ENCODE data around the gene FBXL17. TPM values are rescaled to one million over a fixed set of nuclear protein-coding genes. Genes with fewer than 3 reads are reported as not detected.

FBXL17 gene
- total RNA-seq, 1 experiment from 2014 or later: 8.8 TPM

DNA sequence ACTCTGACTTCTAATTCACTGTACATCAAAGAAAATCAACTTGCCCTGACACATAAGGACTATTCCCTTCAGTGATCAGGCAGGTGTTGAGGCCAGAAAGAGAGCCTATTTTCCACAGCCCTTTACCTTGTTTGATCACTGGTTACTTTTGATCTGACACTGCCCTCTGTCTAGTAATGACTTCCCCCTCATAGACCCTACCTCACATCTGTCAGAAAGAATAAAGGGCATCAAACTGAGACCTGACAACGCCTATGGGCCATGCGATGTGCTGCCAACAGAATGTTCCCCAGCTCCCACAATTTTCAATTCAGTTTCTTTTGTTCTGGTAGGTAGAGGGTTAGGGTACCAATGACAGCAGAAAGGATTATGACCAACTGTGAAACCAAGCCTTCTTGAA, 47.7 kb downstream of the FBXL17 start:
- H4K20me1 ChIP-seq (ENCODE audit: low read length): no peaks in the 10 kb centered on the region
- H3K27me3 ChIP-seq (ENCODE audit: low read length): no peaks in the 10 kb centered on the region
- no peak overlapping the region for H3K4me3 ChIP-seq (ENCODE audit: low read length)
- POLR2A ChIA-PET (ENCODE audit: unreplicated experiment): no interaction called here
- H3K4me2 ChIP-seq (ENCODE audit: low read length): no peak overlapping the region
- H3K4me1 ChIP-seq (ENCODE audit: insufficient read depth, low read length): peaks cover 6% of the 10 kb centered on the region; the same call in 1 of the 2 replicates
- no peaks in the 10 kb centered on the region for H3K9me3 ChIP-seq (ENCODE audit: low read length)
- no peak overlapping the region for H3K27ac ChIP-seq (ENCODE audit: low read length)
- ATAC-seq: no peak
- no peaks in the 10 kb centered on the region for H3K36me3 ChIP-seq (ENCODE audit: low read depth, low read length)
- no peaks in the 10 kb centered on the region for H3K9me2 ChIP-seq (replicated peaks; ENCODE audit: low read length)
- H3K79me2 ChIP-seq (ENCODE audit: low read length): no peaks in the 10 kb centered on the region
- TSS peak; percentile 27 for BruUV-seq (replicated peaks)
- no peak overlapping the region for H2AFZ ChIP-seq (ENCODE audit: low read length)
- no peak for TF ChIP-seq EZH2phosphoT487 (IDR thresholded peaks at IDR 0.05; ENCODE audit: borderline replicate concordance, low read length)
- CTCF ChIA-PET: no interaction called here
- DNase-seq: no peak
- H3K9ac ChIP-seq (ENCODE audit: low read length): no peak overlapping the region
- intact Hi-C loops (cut with micrococcal nuclease): loop anchor here (2.0 kb wide), 1 partner anchor 17 kb away; no protein-coding TSS in a partner anchor
- H3F3A ChIP-seq (ENCODE audit: low read length, unreplicated experiment): no peaks in the 10 kb centered on the region

DNA sequence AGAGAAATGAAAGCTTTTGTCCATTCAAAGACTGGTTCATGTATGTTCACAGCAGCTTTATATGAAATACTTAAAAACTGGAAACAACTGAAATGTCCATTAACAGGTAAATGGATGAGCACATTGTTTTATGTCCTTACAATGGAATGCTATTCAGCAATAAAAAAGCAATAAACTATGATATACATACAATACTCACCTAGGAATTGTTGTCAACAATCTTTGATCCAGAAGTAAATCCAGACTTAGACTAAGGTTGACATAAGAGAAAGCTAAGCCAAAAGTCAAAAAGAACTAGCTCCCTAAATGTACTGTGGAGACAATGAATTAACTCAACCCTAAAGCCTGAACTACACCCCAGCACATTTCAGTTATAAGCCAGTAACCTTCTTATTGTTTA, 54.9 kb downstream of the FBXL17 start:
- Histone ChIP-seq H3K9ac (ENCODE audit: low read length) (no peak overlapping the region), H3K4me2 (ENCODE audit: low read length) (no peak overlapping the region), H3F3A (ENCODE audit: low read length, unreplicated experiment) (no peaks in the 10 kb centered on the region), H3K36me3 (ENCODE audit: low read depth, low read length) (no peaks in the 10 kb centered on the region), H3K27ac (ENCODE audit: low read length) (no peak overlapping the region), H3K79me2 (ENCODE audit: low read length) (no peaks in the 10 kb centered on the region), H2AFZ (ENCODE audit: low read length) (no peak overlapping the region), H3K9me2 (replicated peaks; ENCODE audit: low read length) (no peaks in the 10 kb centered on the region), H3K4me3 (ENCODE audit: low read length) (no peak overlapping the region), H3K9me3 (ENCODE audit: low read length) (no peaks in the 10 kb centered on the region), H4K20me1 (ENCODE audit: low read length) (no peaks in the 10 kb centered on the region), H3K4me1 (ENCODE audit: insufficient read depth, low read length) (no peaks in the 10 kb centered on the region), H3K27me3 (ENCODE audit: low read length) (no peaks in the 10 kb centered on the region)
- ATAC-seq (no peak), DNase-seq (no peak)
- no TSS peak for BruUV-seq (replicated peaks)
- intact Hi-C loops (cut with micrococcal nuclease): no loop called here
- TF ChIP-seq, protein P1, sequence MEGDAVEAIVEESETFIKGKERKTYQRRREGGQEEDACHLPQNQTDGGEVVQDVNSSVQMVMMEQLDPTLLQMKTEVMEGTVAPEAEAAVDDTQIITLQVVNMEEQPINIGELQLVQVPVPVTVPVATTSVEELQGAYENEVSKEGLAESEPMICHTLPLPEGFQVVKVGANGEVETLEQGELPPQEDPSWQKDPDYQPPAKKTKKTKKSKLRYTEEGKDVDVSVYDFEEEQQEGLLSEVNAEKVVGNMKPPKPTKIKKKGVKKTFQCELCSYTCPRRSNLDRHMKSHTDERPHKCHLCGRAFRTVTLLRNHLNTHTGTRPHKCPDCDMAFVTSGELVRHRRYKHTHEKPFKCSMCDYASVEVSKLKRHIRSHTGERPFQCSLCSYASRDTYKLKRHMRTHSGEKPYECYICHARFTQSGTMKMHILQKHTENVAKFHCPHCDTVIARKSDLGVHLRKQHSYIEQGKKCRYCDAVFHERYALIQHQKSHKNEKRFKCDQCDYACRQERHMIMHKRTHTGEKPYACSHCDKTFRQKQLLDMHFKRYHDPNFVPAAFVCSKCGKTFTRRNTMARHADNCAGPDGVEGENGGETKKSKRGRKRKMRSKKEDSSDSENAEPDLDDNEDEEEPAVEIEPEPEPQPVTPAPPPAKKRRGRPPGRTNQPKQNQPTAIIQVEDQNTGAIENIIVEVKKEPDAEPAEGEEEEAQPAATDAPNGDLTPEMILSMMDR (conservative IDR thresholded peaks at IDR 0.05; ENCODE audit: low read depth, low read length): no peak
- TF ChIP-seq EZH2 (IDR thresholded peaks at IDR 0.05; ENCODE audit: low read length, unreplicated experiment) (no peak), EZH2phosphoT487 (IDR thresholded peaks at IDR 0.05; ENCODE audit: borderline replicate concordance, low read length) (no peak)
- POLR2A ChIA-PET (ENCODE audit: unreplicated experiment): no interaction called here
- CTCF ChIA-PET: no interaction called here

DNA sequence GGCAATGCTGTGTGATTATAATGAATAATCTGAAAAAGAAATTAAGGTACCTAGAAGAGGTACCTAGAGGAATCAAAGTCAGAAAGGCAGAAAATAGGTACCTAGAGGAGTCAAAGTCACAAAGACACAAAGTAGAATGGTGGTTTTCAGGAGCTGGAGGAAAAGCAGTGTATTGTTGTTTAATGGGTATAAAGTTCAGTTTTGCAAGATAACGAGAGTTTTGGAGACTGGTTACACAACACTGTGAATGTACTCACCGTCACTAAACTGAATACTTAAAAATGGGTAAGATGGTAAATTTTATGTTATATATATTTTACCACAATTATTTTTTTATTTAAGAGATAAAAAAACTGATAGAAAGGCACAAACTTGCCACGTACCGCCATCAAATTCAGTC, 57.0 kb downstream of the FBXL17 start:
- H3K36me3 ChIP-seq (ENCODE audit: low read depth, low read length): no peaks in the 10 kb centered on the region
- H3K27me3 ChIP-seq (ENCODE audit: low read length): no peaks in the 10 kb centered on the region
- no peak overlapping the region for H3K27ac ChIP-seq (ENCODE audit: low read length)
- DNase-seq (no peak), ATAC-seq (no peak)
- H3K4me2 ChIP-seq (ENCODE audit: low read length): no peak overlapping the region
- no peaks in the 10 kb centered on the region for H3K79me2 ChIP-seq (ENCODE audit: low read length)
- POLR2A ChIA-PET (ENCODE audit: unreplicated experiment): no interaction called here
- no TSS peak for BruUV-seq (replicated peaks)
- no peaks in the 10 kb centered on the region for H3K9me2 ChIP-seq (replicated peaks; ENCODE audit: low read length)
- no peak overlapping the region for H2AFZ ChIP-seq (ENCODE audit: low read length)
- no peaks in the 10 kb centered on the region for H3K4me1 ChIP-seq (ENCODE audit: insufficient read depth, low read length)
- TF ChIP-seq EZH2phosphoT487 (IDR thresholded peaks at IDR 0.05; ENCODE audit: borderline replicate concordance, low read length) (no peak), EZH2 (IDR thresholded peaks at IDR 0.05; ENCODE audit: low read length, unreplicated experiment) (no peak)
- TF ChIP-seq, protein P1 (conservative IDR thresholded peaks at IDR 0.05; ENCODE audit: low read depth, low read length): no peak
- H3K9me3 ChIP-seq (ENCODE audit: low read length): no peaks in the 10 kb centered on the region
- H3K4me3 ChIP-seq (ENCODE audit: low read length): no peak overlapping the region
- H3F3A ChIP-seq (ENCODE audit: low read length, unreplicated experiment): no peaks in the 10 kb centered on the region
- no peak overlapping the region for H3K9ac ChIP-seq (ENCODE audit: low read length)
- intact Hi-C loops (cut with micrococcal nuclease): no loop called here
- H4K20me1 ChIP-seq (ENCODE audit: low read length): no peaks in the 10 kb centered on the region
- CTCF ChIA-PET: interaction anchor here (0.8 kb wide), 1 partner anchor 65 kb away, joined by 3 read pairs; no protein-coding TSS in a partner anchor
